NCI-H82 (cell line): ENCODE data around the gene TRAPPC2L.
A peak's percentile ranks its signal among the peaks of the same experiment; 100 is the strongest.
"Not testable (repeated sequence)": the region's sequence is repeated elsewhere in the genome, so short reads cannot be mapped to it uniquely, and the experiment has no call there.

ENCODE experiments used
- DNase-seq: peaks from one replicate; lab custom pipeline; 2025; lab: John Stamatoyannopoulos, UW

TRAPPC2L gene

GRCh38 chr16:88877564-88878289 is 20.8 kb downstream of the TRAPPC2L start:
- no peak for DNase-seq

- DNase-seq, result no peak
Observed at GRCh38 chr16:88878356-88878755, 21.4 kb downstream of the TRAPPC2L start.

DNA sequence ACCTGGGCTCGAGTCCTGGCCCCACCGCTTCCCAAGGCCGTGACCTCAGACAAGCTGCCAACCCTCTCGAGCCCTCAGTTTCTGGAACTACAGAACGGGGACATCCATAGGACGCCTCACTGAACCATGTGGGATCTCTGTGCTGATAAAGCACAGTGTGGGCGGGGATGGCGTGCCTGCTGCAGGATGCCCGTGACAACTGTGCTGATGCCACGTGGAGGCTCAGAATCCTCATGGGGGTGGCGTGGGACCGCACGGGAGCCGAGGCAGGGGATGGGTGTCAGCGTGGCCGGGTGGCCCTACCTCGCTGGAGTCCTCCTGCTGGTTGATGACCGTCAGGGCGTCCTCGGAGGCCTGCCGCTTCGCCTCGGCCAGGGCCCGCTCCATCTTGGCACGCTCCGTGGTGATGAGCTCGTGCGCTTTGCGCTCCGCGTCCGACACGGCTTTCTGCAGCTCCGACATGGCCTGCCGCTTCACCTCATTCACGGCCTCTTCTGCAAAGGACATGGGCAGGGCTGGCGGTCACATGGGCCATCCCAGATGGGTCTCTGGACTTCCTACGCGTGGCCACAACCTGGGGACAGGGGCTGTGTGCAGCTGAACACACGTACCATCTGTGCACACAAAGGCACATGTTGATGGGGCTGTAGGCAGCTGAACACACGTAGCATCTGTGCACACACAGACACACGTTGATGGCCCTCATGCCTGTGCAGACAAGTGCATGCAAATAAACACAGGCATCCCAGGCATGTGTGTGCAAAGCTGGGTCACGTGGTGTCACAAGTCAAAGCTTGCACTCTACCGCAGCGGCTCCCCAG is 22.2 kb downstream of the TRAPPC2L start:
- DNase-seq, result no peak

GRCh38 chr16:88879788-88880055 is 22.8 kb downstream of the TRAPPC2L start:
- no peak for DNase-seq

GRCh38 chr16:88880226-88881006 is 23.5 kb downstream of the TRAPPC2L start:
- DNase-seq, result no peak

GRCh38 chr16:88881007-88881615 is 24.2 kb downstream of the TRAPPC2L start:
- no peak for DNase-seq

- no peak for DNase-seq
Observed at GRCh38 chr16:88881675-88882357, 24.9 kb downstream of the TRAPPC2L start.

GRCh38 chr16:88882358-88883030 is 25.6 kb downstream of the TRAPPC2L start:
- DNase-seq, result no peak

GRCh38 chr16:88883117-88883895 is 26.4 kb downstream of the TRAPPC2L start:
- no peak for DNase-seq

GRCh38 chr16:88883946-88884345 is 27.0 kb downstream of the TRAPPC2L start:
- DNase-seq, result no peak

DNA sequence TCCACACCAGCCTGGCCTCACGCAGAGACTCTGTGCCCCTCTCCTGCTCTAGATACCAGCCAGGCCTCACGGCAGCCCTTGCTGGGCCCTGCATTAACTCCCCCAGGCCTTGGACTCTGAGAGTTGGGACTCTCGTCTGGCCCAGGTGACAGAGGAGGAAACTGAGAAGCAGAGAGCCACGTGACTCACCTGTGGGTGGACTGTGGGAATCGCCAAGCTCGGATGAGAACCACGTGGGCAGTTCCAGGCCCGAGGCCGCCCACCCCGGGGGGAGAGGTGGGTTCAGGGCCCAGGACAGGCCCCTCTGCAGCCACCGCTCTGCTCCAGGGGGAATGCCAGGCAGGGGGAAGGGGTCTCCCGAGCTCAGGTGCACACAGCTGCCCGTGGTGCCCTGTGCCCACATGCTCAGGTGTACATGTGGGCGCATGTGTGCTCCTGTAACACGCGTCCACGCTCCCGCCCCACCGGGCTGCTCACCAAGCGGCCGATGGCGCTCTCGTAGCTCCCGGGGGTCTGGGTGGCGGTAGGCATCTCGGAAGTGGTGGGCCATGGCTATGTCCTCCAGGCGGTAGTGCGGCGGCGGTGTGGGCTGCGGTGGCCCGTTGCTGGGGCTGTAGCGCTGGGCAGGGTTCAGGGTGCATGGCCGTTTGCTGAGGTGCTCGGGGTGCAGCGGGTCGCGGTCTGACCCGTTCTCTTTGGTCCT is 27.8 kb downstream of the TRAPPC2L start:
- no peak for DNase-seq

DNA sequence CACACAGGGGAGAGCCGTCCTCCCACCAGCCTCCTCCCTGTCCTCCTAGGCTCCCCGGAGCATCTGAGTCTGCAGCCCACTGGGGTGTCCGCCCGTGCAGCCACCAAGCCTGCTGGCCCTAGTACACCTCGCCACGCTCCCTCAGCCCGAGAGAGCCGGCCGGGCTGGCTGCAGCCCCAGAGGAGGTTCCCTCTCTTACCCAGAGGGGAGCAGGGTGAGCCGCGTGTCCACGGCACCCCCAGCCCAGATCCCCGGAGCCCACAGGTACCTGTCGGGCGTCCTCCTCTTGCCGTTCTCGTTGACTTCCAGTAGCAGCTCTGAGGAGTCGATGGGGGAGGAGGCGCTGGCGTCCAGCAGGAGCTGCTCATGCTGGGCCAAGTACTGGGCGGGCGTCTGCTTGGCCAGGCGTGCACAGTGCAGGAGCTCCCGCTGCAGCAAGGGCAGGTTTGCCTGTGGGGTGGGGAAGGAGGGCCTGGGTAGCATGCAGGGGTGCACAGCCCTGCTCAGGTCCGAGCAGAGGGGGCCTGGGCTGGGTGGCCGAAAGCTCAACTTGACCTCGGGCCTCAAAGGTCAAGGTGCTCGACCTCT is 28.9 kb downstream of the TRAPPC2L start:
- DNase-seq, result no peak

DNA sequence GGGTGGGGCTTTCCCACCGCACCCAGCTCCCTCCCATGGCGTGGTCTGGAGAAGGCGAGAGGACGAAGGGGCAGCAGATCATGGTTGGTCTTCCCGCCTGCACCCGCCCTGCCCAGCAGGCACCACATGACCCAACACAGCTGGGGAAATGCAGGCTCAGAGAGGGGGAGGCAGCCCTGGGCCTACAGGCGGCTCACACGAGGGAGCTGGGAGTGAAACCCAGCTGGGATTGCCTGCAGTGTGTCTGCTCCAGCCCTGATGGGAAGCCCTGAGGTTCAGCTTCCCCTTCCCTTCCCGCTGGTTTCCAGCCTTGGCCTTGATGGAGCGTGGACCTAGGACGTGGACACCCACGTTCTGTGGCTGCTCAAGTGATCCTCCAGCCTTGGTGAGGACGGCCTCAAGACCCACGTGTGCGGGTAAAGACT is 29.5 kb downstream of the TRAPPC2L start:
- no peak for DNase-seq

DNA sequence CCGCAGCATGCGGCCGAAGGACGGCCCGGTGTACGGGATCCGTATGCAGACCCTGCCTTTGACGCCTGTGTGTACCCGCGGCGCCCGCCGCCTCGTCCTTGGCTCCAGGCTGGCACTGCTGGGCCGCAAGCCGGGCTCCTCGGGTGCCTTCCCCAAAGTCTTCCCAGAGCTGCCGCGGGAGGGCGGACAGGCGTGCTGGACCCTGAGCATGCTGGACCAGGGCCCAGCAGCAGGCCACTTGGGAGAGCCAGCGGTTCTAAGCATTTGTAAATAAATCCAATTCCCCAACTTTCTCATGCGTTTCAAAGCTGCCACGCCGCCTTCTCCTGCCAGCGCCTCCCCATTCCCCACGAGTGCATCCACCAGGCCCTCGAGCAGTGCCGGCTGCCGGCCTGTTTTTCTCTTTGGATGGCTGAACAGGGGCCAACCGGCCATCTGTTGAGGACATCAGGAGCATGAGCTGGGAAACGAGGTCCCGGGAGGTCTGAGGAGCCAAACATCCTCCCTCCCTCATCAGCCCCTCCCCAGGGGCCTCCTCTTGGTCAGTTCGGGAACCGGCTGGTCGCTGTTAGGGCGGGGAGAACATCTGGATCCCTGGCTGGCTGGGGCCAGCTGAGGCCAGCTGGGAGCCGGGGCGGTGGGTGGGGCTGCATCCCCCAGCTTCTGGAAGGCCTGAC is 30.1 kb downstream of the TRAPPC2L start:
- peak; percentile 73 for DNase-seq

- DNase-seq, result no peak
Observed at GRCh38 chr16:88888057-88888456, 31.1 kb downstream of the TRAPPC2L start.

DNA sequence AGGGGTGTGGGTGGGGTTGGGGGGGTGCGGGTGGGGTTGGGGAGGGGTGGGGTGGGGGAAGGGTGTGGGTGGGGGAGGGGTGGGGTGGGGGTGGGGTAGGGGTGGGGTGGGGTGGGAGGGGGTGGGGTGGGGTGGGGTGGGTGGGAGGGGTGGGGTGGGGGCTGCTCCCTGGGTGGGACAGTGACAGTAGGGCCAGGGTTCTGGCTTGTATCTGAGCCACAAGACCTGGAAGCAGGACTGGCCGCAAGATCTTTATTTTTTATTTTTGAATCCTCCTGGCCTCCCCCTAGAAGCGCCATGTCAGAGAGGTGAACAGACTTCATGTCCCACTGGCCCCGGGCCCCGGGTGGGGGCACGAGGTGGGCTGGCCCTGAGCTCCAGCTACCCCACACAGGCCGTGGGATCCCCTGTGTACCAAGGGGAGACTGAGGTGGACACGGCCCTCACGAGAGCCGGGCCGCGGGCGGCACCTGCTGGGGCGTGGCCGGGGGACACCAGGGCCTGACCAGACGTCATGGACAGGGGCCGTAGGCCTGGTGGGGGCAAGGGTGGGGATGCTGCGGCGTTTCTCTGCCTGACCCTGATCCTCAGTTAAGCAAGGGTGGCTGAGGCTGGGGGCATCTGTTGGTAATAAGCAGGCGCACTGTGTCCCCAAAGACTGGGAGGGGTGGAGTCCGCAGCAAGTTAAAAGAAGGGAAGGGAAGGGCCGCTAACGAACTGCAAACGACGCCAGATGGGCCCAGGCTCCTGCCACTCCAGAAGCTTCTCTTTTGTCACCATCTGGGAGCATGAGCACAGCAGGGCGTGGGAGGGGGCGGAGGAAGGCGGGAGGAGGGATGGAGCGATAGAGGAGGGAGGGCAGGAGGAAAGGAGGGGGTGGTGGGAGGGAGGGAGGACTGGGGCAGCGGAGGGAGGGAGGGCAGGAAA is 31.8 kb downstream of the TRAPPC2L start:
- DNase-seq, result peak; percentile 70

GRCh38 chr16:88889702-88890352 is 32.9 kb downstream of the TRAPPC2L start:
- DNase-seq, result not testable (repeated sequence)
